ENCODE measurements around the gene SH3RF1.
"Not testable (repeated sequence)": the region's sequence is repeated elsewhere in the genome, so short reads cannot be mapped to it uniquely, and the experiment has no call there.

Gene SH3RF1

GRCh38 chr4:169305651-169306050 is 34.9 kb upstream of the SH3RF1 start:
- no peak overlapping the region for H3K4me3 ChIP-seq
- no peak for TF ChIP-seq Cebpa-rat (IDR thresholded peaks at IDR 0.05)
- H3K36me3 ChIP-seq: no peaks in the 10 kb centered on the region
- H3K9ac ChIP-seq: no peak overlapping the region
- H3K4me1 ChIP-seq: no peaks in the 10 kb centered on the region
- no peak overlapping the region for H3K27ac ChIP-seq
- peaks cover 13% of the 10 kb centered on the region; the same call in 1 of the 2 replicates for H3K9me3 ChIP-seq
- no peaks in the 10 kb centered on the region for H3K27me3 ChIP-seq
- H3K4me2 ChIP-seq: no peak overlapping the region
- H4K20me1 ChIP-seq: no peaks in the 10 kb centered on the region

- Histone ChIP-seq H4K20me1 (no peaks in the 10 kb centered on the region), H3K9ac (no peak overlapping the region), H3K36me3 (no peaks in the 10 kb centered on the region), H3K27me3 (no peaks in the 10 kb centered on the region), H3K9me3 (peaks cover 13% of the 10 kb centered on the region; the same call in 1 of the 2 replicates), H3K4me3 (no peak overlapping the region), H3K4me1 (no peaks in the 10 kb centered on the region), H3K27ac (no peak overlapping the region), H3K4me2 (no peak overlapping the region)
- TF ChIP-seq Cebpa-rat (IDR thresholded peaks at IDR 0.05): no peak
Measured at GRCh38 chr4:169305173-169305572, 34.4 kb upstream of the SH3RF1 start.

DNA sequence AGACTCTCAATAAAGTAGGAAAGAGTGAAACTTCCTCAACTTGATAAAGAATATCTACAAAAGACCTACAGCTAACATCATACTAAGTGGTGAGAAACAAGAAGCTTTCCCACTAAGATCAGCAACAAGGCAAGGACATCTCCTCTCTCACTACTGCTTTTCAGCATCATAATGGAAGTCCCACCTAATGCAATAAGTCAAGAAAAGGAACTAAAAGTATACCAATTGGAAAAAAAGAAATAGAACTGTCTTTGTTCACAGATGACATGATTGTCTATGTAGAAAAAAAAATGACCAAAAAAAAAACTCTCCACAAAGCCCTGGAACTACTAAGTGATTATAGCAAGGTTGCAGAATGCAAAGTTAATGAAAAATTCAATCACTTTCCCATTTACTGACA is 25.1 kb upstream of the SH3RF1 start:
- H3K36me3 ChIP-seq: no peaks in the 10 kb centered on the region
- no peak overlapping the region for H3K9ac ChIP-seq
- H3K4me2 ChIP-seq: no peak overlapping the region
- H3K27ac ChIP-seq: no peak overlapping the region
- no peak for TF ChIP-seq Cebpa-rat (IDR thresholded peaks at IDR 0.05)
- H3K4me3 ChIP-seq: no peak overlapping the region
- H4K20me1 ChIP-seq: no peaks in the 10 kb centered on the region
- H3K4me1 ChIP-seq: peaks cover 41% of the 10 kb centered on the region
- peaks cover 21% of the 10 kb centered on the region for H3K9me3 ChIP-seq
- no peaks in the 10 kb centered on the region for H3K27me3 ChIP-seq

DNA sequence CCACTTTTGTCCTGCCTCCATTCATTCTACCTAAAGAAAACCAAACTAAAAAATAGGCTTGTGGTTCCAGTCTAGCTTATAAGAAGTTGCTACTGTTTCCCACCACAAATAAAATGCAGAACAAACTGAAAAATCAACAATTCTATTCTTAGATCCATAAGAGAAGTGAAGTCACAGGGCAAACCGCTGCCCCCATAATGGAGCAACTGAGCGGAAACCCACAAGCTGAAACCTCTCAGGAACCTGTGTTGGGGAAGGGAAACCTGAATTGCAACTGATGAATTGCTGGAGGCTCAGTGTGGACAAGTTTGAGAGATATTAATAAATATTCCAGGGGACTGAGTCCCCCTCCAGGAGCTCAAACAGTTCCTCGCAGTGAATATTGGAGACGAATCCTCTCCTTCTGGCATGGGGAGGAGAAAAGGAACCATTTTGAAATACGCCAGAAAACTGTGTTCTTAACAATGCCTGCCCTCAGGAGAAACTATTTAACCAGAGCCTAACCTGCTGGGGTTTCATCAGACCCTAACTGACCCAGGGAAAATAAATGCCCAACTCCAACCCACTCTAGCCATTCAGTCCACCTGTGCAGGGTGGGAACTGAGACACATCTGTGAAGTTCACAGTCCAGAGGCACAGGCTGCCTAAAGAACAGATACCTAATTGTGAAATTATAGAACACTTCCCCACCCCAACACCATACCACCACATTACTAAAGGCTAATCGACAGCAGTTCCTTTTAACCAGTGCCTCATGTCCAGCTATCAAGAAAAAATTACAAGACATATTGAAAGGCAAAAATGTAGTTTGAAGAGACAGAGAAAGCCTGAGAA is 22.8 kb upstream of the SH3RF1 start:
- peak overlapping the region; percentile 94 for H3K4me2 ChIP-seq

DNA sequence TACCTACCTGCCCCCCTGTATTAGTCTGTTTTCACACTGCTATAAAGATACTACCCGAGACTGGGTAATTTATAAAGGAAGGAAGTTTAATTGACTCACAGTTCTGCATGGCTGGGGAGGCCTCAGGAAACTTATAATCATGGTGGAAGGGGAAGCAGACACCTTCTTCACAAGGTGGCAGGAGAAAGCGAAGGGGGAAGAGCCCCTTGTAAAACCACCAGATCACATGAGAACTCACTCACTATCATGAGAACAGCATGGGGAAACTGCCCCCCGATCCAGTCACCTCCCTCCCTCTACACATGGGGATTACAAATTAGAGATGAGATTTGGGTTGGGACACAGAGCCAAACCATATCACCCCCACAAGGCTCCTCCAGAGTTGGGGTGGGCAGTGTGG is 17.2 kb upstream of the SH3RF1 start:
- not testable (repeated sequence) for H3K36me3 ChIP-seq, H3K9ac ChIP-seq, H3K4me3 ChIP-seq, H3K27me3 ChIP-seq, H4K20me1 ChIP-seq
- H3K9me3 ChIP-seq: peaks cover 22% of the 10 kb centered on the region
- peak overlapping the region; percentile 19; the same call in 1 of the 2 replicates for H3K4me2 ChIP-seq
- H3K4me1 ChIP-seq: peaks cover 34% of the 10 kb centered on the region
- 0 out of 2 replicates have a peak overlapping the region, but pooled peaks have one; percentile 13 for H3K27ac ChIP-seq

More for the DNA sequence above, 22.8 kb upstream of the SH3RF1 start:
- Histone ChIP-seq H3K27ac (peak overlapping the region; percentile 82), H4K20me1 (no peaks in the 10 kb centered on the region), H3K9ac (peak overlapping the region; percentile 77), H3K4me3 (peak overlapping the region; percentile 50), H3K4me1 (peaks cover 44% of the 10 kb centered on the region), H3K36me3 (no peaks in the 10 kb centered on the region), H3K9me3 (peaks cover 28% of the 10 kb centered on the region), H3K27me3 (no peaks in the 10 kb centered on the region)
- peak; percentile 38; the same call in 1 of the 2 replicates for TF ChIP-seq Cebpa-rat (IDR thresholded peaks at IDR 0.05)

DNA sequence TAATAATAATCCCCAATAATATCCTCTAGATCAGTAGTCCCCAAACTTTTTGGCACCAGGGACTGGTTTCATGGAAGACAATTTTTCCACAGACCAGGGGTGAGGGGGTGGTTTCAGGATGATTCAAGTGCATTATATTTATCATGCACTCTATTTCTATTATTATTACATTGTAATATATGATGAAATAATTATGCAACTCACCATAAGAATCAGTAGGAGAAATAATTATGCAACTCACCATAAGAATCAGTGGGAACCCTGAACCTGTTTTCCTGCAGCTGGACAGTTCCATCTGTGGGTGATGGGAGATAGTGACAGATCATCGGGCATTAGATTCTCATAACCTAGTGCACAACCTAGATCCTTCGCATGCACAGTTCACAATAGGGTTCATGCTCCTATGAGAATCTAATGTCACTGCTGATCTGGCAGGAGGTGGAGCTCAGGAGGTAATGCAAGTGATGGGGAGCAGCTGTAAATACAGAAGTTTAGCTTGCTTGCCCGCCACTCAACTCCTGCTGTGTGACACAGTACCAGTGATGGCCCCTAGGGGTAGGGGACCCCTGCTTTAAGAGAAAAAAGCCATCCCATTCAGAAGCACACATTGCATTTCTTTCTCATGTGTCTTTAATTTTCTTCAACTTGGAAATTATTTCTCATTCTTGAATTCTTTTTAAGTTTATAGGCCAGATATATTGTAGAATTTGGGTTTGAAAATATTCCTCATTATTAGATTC is 16.0 kb upstream of the SH3RF1 start:
- TF ChIP-seq Cebpa-rat (IDR thresholded peaks at IDR 0.05): no peak
- no peak overlapping the region for H3K4me2 ChIP-seq
- peaks cover 20% of the 10 kb centered on the region for H3K9me3 ChIP-seq
- no peak overlapping the region for H3K4me3 ChIP-seq
- H4K20me1 ChIP-seq: no peaks in the 10 kb centered on the region
- H3K4me1 ChIP-seq: peaks cover 22% of the 10 kb centered on the region
- no peak overlapping the region for H3K9ac ChIP-seq
- H3K27me3 ChIP-seq: no peaks in the 10 kb centered on the region
- H3K36me3 ChIP-seq: no peaks in the 10 kb centered on the region
- no peak overlapping the region for H3K27ac ChIP-seq

DNA sequence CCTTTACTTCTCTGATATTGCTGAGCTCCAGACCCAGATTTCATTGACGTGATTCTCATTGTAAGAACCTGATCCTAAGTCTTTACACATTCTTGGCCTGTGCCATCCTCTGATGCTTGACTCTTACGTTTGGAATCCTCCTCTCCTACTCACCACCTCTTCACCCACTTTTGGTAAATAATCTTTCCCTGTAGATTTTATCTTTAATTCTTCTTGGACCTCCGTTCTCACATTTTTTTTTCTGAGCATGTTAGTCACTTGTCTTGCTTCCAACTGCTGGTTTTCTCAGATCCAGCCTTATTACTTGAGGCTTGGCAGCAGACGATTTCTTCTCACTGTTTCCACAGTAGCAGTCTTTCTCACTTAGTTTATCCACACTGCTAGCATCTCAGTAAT is 12.4 kb upstream of the SH3RF1 start:
- no peak overlapping the region for H3K4me2 ChIP-seq
- H4K20me1 ChIP-seq: no peaks in the 10 kb centered on the region
- H3K4me1 ChIP-seq: peaks cover 6% of the 10 kb centered on the region
- no peak overlapping the region for H3K27ac ChIP-seq
- H3K36me3 ChIP-seq: no peaks in the 10 kb centered on the region
- no peaks in the 10 kb centered on the region for H3K27me3 ChIP-seq
- TF ChIP-seq Cebpa-rat (IDR thresholded peaks at IDR 0.05): no peak
- no peak overlapping the region for H3K9ac ChIP-seq
- H3K4me3 ChIP-seq: no peak overlapping the region
- peaks cover 5% of the 10 kb centered on the region; the same call in 1 of the 2 replicates for H3K9me3 ChIP-seq

DNA sequence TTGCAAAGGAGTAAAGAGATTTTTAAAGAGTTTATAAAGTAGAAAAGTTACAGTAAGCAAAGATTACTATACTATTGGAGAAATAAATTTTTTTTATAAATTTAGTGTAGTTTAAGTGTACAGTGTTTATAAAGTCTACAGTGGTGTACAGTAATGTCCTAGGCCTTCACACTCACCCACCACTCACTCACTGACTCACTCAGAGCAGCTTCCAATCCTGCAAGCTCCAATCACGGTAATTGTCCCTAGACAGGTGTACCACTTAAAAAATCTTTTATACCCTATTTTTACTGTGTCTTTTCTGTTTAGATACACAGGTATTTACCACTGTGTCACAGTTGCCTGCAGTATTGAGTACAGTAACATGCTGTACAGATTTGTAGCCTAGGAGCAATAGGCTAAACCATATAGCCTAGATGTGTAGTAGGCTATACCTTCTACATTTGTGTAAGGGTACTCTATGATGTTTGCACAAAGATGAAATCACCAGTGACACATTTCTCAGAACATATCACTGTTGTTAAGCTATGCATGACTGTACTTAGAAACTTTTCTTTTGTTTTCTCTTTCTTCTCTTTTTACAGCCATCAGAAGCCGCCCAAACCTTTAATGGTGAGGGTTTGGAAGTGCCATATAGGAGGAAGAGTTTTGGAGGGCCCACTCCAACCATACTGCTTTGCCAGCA is 11.8 kb upstream of the SH3RF1 start:
- no peak overlapping the region for H3K4me3 ChIP-seq
- H4K20me1 ChIP-seq: no peaks in the 10 kb centered on the region
- no peak overlapping the region for H3K9ac ChIP-seq
- no peak overlapping the region for H3K4me2 ChIP-seq
- no peaks in the 10 kb centered on the region for H3K27me3 ChIP-seq
- no peaks in the 10 kb centered on the region for H3K36me3 ChIP-seq
- H3K9me3 ChIP-seq: peaks cover 5% of the 10 kb centered on the region; the same call in 1 of the 2 replicates
- peaks cover under 1% of the 10 kb centered on the region; the same call in 1 of the 2 replicates for H3K4me1 ChIP-seq
- H3K27ac ChIP-seq: no peak overlapping the region
- TF ChIP-seq Cebpa-rat (IDR thresholded peaks at IDR 0.05): no peak

DNA sequence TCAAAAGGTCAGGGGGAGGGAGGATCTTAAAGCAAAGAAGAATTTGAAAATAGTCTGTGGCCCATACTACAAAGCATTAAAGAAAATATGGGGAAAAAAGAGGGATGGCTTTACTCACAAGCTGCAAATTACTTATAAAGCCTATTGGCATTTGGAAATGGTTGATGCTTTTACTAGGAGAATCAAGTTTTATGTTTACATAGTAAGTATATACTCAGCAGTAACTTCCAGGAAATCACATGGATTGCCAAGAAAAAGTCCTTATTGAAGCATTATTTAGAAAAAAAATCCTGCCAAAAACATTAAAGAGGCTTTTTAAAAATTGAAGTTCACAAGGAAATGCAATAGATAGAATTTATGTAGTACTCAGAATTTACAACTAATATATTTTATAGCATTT is 8.4 kb upstream of the SH3RF1 start:
- Histone ChIP-seq H3K4me3 (no peak overlapping the region), H3K9ac (no peak overlapping the region), H3K27ac (no peak overlapping the region), H3K27me3 (no peaks in the 10 kb centered on the region), H3K4me2 (no peak overlapping the region), H4K20me1 (no peaks in the 10 kb centered on the region), H3K9me3 (no peaks in the 10 kb centered on the region), H3K4me1 (peaks cover 6% of the 10 kb centered on the region), H3K36me3 (no peaks in the 10 kb centered on the region)
- no peak for TF ChIP-seq Cebpa-rat (IDR thresholded peaks at IDR 0.05)

All from BLaER1 (cell line).